ENCODE measurements around the gene EPHB2.
"Not testable (repeated sequence)": the region's sequence is repeated elsewhere in the genome, so short reads cannot be mapped to it uniquely, and the experiment has no call there.

Gene EPHB2

GRCh38 chr1:22691031-22691753 lies 19.4 kb upstream of the EPHB2 start:
- DNase-seq: no peak

DNA sequence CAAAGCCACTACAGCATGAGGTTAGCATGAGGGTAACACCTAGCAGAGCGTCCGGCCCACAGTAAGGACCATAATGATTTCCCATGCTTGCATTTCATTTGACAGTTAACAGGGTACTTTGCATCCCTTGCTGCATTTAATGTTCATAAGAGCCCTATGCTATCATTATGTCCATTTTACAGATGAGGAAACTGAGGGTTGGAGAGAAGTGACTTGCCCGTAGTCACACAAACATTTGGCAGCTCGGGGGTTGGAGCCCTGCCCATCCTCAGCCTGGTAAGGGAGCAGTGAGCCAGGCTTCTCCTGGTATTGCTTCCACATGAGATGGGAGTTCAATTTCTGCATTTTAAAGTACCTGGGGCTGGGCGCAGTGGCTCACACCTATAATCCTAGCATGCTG lies 16.5 kb upstream of the EPHB2 start:
- no peak for DNase-seq

DNA sequence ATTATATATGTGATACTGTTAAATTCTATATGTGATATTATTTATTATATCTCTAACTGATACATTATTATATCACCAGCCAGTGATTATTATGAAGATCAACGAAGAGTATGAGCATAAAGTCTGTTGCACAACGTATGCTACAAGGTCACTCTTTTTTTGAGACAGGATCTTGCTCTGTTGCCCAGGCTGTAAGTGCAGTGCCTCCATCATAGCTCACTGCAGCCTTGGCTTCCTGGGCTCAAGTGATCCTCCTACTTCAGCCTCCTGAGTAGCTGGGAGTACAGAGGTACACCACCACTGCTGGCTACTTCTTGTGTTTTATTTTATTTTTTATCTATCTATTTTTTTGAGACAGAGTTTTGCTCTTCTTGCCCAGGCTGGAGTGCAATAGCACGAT lies 14.0 kb upstream of the EPHB2 start:
- DNase-seq: no peak

DNA sequence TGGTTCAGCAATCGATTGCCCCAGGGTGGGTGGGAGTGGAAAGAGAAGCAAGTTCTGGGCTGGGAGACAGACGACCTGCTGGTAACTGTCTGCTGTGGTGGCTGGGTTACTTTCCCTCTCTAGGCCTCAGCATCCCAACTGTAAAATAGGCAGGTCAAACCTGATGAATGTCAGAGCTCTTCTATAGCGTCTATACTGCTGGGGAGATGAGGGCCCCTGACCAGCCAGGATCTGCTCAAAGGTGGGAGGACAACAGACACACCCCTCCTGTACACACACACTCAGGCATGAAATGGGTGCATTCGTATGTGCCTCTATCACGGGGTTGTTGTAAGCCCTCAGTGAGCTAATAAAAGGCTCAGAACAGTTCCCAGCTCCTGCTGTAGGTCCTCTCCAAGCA lies 12.7 kb upstream of the EPHB2 start:
- DNase-seq: no peak

- DNase-seq: no peak
Measured at GRCh38 chr1:22699681-22700520, 10.7 kb upstream of the EPHB2 start.

GRCh38 chr1:22702296-22703085 lies 8.1 kb upstream of the EPHB2 start:
- no peak for DNase-seq

- no peak for DNase-seq
Measured at GRCh38 chr1:22704440-22705067, 6.1 kb upstream of the EPHB2 start.

- DNase-seq: no peak
Measured at GRCh38 chr1:22705586-22705985, 5.1 kb upstream of the EPHB2 start.

DNA sequence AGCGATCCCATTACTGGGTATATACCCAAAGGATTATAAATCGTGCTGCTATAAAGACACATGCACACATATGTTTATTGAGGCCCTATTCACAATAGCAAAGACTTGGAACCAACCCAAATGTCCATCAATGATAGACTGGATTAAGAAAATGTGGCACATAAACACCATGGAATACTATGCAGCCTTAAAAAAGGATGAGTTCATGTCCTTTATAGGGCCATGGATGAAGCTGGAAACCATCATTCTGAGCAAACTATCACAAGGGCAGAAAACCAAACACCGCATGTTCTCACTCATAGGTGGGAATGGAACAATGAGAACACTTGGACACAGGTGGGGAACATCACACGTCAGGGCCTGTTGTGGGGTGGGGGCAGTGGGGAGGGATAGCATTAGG lies 4.5 kb upstream of the EPHB2 start:
- DNase-seq: not testable (repeated sequence)

DNA sequence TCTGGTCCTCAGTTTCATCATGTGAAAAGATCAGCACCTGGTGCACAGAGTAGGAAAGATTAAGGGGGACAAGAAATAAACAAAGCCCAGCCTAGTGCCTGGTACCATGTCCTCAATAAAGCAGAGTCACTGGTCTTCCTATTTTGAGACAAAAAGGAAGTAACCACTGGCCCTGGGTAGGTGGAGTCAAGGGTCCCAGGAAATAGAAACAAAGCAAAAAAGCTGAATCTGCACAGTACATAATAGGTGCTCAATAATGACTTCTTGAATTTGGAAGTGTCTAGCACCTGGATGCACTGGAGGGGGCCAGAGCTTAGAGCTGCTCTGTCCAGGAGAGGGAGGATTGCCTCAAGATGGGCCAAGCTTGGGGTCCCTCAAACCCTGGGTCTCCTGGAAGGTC lies 1.9 kb upstream of the EPHB2 start:
- no peak for DNase-seq

DNA sequence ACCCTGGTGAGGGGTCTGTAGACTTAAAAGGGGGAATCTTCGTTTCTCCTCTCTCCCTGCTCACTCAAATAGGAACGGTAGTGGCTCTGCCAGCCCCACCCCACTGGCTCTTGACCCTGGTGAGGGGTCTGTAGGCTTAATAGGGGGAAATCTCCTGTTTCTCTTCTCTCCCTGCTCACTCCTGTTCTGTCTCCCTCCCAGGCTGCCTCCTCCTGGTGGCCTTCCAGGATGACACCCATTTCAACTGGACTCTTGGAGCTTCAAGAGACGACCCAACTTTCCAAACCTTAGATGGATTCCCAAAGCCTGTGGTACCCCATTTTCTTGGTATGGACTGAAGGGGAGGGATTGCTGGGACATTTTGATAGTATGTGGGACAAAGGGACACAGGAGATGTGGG lies 1.4 kb upstream of the EPHB2 start:
- DNase-seq: no peak

- no peak for DNase-seq
Measured at GRCh38 chr1:22709891-22710700, 543 bp upstream of the EPHB2 start.

- no peak for DNase-seq
Measured at GRCh38 chr1:22711071-22711470, 432 bp downstream of the EPHB2 start.

- no peak for DNase-seq
Measured at GRCh38 chr1:22711591-22712501, 1.2 kb downstream of the EPHB2 start.

GRCh38 chr1:22712502-22713271 lies 2.0 kb downstream of the EPHB2 start:
- DNase-seq: no peak

- no peak for DNase-seq
Measured at GRCh38 chr1:22714455-22714854, 3.8 kb downstream of the EPHB2 start.

DNA sequence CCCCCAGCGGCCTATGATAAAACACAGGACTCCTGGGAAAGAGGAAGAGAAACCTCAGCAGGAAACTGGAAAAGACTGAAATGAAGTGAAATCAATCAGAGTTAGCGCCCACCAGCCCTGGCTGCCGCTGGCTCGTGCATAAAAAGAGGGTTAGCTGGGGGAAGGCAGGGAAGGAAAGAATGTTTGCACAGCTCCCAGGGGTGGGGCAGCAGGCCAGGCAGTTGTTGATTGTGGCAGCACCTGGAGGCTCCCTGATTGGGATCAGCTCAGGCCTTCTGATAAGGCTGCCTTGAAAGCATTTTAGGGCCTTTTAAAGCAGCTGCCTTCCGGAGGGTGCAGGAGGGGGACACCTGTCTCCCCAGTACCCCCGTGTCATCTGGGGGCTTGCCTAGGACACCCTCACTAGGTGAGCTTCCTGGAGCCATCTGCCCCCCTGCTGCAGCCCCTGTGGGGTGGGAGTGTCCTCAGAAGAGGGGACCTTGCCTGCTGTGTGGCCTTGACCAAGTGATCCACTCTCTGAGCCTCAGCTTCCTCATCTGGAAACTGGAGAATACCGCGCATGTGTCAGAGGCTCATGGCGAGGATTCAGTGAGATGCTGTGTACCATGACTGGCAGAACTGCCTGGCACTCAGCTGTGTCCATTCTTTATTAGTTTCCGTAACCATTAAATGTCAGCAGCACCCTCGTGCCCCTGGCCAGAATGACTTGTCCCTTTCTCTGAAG lies 6.6 kb downstream of the EPHB2 start:
- DNase-seq: no peak

DNA sequence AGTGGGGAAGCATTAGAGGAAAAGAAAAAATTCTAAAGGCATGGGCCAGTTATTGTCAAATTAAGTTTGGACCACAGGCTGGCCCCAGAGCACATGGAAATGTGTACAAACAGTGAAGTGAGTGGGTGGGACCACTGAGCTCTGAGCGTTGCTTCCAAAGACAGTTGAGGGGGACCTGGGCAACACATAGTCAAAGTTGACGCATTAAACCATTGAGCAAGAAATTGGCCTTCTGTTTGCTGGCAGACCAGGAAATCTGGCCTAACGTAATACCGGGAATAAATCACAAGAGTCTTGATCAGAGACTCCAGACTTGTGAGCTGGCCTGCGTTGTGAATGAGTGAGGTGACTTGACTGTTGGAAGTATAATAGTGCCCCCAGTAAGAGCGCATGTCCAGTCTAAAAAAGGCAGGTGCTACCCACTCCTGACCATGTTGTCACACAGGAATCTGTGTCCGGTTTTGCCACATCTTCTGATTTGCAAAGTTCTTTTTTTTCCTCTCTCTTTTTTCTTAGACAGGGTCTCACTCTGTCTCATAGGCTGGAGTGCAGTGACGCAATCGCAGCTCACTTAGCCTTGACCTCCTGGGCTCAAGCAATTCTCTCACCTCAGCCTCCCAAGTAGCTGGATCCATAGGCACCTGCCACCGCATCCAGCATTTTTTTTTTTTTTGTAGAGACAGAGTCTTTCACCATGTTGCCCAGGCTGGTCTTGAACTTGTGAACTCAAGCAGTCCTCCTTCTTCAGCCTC lies 10.7 kb downstream of the EPHB2 start:
- no peak for DNase-seq
